Activated CD8-positive, alpha-beta memory T cell treated with anti-CD3 and anti-CD28 coated beads for 48 hours (primary cell): Measurements from ENCODE around the gene LCP2.

Experiments
- DNase-seq, 3 experiments: peaks; one replicate each; pipeline ENCODE4 v3.0.0-alpha.2; 2020; ENCODE audit warnings: low read depth in 2 of 3, low spot score in 2 of 3

LCP2 gene

DNA sequence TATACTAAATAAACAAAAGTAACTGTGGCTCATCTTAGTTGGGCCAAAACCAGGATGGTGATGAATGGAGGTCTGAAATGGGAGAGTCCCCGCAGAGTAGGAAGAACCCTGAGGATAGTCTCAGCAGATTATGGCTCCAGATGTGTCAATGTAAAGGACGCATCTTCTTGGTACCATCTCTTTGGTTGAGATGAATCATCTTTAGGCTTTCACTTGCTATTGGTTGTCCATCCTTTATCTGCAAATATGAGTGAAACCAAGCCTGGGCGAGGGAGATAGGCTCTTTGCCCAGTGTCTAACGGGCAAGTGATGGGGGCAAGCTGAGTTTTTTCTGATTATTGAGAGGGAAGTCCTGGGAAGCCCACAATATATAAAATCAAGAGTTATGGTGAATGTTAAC lies 19.4 kb upstream of the LCP2 start:
- DNase-seq = no peak

GRCh38 chr5:170315154-170315553 lies 17.6 kb upstream of the LCP2 start:
- no peak for DNase-seq

GRCh38 chr5:170314541-170315095 lies 17.0 kb upstream of the LCP2 start:
- DNase-seq = no peak

- DNase-seq = no peak
These were observed 16.2 kb upstream of the LCP2 start for GRCh38 chr5:170313816-170314215.

DNA sequence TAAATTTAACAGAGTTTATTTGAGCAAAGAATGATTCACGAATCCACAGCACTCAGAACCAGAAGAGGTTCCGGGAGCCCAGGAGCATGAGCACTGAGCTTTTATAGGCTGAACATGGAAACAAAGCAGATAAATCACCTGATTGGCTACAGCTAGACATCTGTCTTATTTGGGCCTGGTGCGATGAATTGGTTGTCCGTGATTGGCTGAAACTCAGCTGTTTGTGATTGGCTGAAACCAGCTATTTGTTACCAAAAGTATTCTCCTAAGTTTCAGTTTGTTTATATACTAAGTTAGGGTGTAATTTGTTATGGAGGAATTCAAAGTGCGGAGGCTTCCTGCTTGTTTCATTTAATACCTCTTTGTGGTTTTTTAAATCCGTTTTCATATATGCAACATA lies 15.8 kb upstream of the LCP2 start:
- no peak for DNase-seq

GRCh38 chr5:170312666-170313065 lies 15.1 kb upstream of the LCP2 start:
- DNase-seq = no peak

GRCh38 chr5:170312301-170312595 lies 14.7 kb upstream of the LCP2 start:
- no peak for DNase-seq

GRCh38 chr5:170311511-170312300 lies 14.1 kb upstream of the LCP2 start:
- no peak for DNase-seq

DNA sequence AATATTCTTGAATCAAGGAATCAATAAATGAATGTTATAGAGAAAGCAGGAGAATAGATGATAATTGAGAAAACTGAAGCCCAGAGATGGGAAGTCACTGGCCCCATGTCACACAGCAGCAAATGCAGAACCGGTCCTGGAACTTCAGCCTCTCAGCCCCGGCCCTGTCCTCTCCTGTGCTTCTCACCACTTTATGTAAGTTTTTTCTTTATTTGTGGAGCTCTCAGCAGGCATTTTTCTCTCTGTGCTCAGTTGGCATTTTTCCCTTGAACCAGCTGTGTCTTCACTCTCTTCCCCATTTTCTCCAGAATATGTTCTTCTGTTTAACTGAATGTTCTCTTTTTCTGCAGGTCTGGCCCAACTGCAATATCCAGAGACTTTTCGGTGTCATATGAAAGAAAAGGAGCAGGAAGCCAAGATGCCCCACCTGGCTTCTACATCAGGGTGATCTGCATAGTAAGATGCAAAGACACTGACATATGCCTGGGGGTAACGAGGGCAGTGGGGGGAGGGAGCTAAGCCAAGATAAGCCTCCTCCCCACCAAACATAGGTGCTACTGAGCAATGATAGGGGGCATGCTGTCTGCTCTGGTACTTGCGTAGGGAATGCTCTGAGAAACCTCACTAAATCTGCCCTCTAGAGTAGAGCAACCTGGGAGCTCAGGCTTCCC lies 12.8 kb upstream of the LCP2 start:
- DNase-seq = no peak

DNA sequence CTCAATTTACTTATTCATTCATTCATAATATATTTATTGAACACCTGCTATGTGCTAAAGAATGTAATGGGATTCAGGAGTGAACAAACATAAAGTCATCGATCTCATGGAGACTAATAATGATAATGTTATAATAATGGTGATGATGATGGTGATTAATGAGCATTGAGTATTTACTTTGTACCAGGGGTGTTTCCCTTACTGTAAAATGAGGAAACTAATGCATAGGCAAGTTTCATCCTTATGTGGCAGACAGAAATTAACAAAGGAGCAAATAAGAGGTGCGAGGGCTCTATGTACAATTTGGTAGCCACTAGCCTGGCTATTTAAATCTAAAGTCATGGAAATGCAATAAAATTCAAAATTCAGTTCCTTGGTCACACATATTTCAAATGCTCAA lies 11.1 kb upstream of the LCP2 start:
- DNase-seq = no peak

DNA sequence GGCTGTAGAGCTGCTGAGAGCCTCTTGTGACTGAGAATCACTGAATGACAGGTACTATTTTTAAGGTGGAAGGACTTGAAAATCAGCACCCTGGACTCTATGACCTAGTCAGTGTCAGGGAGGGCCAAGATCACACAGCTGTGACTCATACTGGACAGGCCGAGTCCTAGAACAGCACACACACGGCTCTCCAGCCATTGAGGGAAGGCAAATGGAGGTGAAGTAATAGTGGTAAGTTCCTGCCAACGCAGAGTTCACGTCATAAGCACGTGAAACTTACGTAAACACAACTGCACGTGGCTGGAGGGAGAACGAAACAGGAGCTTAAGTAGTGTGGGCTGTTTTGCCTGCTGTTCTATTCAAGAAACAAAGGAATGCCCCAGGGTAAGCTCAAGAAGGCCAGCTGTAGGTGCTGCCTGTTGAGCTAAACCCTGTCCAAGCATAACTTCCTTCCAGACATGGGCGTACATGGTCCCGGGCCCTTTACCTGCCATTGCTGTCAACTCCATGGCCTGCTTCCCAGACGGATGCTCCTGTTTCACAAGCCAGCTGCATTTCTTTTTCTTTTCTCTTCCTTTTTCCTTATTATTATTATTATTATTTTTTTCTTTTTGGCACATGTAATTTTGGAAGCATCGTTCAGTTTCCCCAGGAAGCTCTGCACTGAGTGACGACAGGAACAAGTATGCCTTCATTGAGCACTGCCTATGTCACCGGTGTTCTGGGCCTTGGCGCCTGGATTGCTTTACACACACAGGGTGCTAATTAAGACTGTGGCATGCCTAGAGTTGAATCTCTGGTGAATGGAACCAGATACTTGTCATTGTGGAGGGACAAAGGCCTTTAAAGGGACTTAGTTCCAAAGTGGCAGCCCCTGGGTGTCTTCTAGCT lies 10.2 kb upstream of the LCP2 start:
- DNase-seq = no peak

GRCh38 chr5:170306381-170306831 lies 8.8 kb upstream of the LCP2 start:
- DNase-seq = no peak

DNA sequence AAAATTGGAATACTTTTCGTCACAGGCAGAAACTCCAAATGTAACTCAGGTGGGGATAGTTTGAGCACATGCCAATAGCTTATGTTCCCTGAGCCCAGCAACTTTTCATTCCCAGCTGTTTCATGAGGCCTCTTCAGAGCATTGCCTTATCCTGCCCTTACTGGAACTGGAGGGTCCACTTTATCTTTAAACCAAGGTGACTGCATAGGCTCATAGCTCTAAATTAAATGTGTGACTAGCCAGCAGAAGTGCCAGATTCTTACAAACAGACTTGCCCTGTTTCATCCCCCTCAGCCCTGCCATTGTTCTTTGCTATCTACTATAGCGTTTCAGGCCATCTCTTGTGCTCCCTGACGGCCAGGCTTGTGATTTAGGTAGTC lies 8.1 kb upstream of the LCP2 start:
- no peak for DNase-seq

DNA sequence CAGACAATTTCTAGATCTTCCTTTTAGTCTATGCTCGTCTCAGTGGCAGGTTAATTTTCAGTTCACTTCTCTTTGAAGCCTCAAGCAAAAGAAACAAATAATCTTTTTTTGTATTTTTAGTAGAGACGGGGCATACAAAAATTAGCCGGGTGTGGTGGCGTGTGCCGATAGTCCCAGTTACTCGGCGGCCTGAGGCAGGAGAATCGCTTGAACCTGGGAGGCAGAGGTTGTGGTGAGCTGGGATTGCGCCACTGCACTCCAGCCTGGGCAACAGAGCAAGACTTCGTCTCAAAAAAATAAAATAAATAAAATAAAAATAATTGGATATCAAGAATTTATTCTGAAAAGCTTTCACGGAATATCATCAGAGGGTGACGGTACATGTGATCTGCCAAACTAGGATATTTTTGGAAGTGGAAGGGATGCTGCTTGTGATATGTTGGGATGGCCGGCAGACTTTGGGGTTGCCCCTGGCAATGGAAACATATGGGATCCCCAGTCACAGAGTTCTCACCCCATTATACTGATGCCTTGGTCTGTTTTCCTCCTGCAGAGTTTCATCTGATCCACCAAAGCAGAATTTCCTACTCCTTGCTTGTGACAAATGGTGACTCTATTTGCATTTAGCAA lies 7.6 kb upstream of the LCP2 start:
- DNase-seq = no peak

DNA sequence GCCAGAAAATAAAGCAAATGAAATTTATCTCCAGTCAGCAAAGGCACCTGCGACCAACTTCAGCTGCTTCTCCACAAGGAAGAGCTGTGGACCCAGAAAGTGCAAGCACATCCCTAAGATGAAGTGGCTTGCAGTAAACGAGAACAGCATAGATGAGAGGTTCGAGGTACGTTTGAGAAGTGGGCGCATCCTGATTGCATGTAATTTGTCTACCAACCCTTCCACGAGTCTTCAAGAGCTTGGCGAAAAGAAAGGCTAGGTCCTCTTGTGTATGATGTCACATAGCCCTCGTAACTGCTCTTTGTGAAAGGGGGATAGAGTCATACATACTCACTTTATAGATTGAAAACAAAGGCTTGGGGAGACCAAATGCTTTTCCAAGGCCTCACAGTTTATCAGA lies 6.0 kb upstream of the LCP2 start:
- DNase-seq = no peak

DNA sequence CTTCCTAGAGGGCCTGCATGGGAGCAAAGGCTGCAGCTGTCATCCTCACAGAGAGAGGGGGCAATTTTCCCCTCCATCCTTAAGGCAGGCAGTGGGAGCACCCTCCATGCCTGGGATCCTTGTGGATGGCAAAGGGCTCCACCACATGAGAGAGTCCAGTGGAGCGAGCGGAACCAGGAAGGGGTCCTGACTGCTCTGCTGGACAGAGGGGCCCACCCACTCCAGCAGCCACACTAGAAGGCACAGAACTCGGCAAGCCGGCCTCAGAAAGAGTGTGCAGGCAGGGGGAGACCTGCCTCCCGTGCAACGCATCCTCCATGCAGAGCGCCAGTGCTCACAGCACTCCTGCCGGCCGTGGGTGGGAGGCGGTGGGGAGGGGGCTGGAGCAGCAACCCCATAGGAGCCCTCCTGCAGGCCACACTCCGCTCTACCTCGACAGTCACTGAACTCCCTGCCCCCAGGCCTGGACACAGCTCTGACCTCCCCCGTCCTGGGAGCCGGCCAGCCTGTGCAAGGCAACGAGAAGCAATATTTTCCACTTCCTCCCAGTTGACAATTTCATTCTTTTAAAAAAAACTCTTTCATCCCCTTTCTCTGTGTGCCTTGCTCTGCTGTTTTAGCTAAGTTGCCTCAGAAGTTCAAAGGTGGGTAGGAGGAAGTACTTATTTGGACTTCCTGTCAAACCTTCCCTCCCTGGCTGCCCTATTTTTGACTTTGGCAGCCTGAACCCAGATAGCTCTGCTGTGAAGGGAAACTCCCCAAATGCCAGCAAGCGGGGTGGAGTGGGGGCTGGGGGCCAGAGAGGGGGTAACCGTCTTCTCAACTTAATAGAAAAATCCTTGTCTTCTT lies 5.3 kb upstream of the LCP2 start:
- no peak for DNase-seq

DNA sequence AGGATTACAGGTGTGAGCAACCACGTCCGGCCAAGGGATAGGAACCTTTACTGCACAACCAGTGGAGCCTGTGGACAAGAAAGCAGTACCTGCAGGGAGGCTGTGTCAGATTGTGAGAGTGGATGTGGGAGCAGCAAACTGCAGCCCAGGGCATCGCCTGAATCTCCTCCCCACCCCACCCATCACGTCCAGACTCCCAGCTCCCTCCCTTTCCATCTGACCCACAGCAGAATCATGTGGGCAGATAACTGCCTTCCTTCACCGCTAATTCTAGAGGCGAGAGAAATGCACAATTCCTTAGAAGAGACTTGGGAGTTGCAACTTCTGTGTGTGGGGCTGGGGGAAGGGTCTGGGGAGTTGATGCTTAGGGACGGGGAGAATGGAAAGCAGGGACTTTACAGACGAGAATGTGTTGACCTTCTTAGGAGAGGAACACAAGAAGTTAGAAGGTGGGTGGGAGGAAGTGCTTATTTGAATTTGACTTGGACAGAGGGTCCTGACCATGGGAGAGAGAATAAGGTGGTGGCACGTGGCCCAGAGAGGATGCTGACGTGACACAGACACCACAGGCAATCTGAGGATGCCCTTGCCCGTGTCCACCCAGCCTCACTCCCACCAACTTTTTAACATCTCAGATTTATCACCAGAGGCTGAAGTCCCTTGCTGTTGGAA lies 4.5 kb upstream of the LCP2 start:
- no peak for DNase-seq

DNA sequence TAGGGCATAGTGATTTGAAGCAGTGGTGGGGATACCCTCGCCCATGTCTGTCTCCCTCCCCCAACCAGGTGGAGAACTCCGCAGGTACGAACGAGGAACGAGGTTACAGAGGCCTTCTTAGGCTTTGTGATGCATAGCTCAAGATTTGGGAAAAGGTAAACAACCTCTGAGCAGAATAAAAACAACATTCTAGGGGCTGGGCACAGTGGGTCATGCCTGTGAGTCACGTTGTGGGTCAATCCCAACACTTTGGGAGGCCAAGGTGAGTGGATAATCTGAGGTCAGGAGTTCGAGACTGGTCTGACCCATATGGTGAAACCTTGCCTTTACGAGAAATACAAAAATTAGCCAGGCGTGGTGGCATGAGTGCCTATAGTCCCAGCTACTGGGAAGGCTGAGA lies 3.6 kb upstream of the LCP2 start:
- DNase-seq = no peak

DNA sequence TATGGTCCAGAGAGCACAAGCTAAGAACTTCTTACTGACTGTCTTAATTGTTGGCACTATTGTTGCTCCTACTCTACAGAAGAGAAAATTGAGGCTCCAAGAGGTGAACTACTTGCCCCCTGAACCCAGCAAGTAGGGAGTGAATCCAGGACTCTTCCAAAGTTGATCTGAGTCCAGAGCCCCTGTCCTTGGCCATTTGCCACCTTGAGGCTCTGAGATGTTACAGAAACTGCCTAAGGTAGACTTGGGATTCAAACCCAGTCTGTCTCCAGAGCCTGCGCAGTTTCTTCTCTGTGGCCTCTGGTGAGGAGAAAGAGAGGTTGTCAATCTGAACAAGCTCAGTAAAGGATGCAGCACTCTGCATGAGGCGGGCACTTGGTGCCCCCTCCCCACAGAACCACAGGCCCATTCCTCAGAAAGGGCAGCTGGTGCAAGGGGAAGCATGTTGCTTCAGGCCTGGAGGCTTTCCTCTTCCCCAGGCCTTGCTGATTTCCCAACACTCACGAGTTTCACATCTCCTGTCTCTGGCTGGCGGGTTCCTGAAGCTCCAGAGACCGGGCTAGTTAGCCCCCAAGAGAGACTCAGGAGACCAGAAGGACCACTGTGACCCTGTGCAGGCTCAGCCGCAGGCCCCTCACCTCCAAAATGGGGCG lies 2.9 kb upstream of the LCP2 start:
- no peak for DNase-seq
